ENCODE measurements around the gene MYD88.

Gene MYD88

DNA sequence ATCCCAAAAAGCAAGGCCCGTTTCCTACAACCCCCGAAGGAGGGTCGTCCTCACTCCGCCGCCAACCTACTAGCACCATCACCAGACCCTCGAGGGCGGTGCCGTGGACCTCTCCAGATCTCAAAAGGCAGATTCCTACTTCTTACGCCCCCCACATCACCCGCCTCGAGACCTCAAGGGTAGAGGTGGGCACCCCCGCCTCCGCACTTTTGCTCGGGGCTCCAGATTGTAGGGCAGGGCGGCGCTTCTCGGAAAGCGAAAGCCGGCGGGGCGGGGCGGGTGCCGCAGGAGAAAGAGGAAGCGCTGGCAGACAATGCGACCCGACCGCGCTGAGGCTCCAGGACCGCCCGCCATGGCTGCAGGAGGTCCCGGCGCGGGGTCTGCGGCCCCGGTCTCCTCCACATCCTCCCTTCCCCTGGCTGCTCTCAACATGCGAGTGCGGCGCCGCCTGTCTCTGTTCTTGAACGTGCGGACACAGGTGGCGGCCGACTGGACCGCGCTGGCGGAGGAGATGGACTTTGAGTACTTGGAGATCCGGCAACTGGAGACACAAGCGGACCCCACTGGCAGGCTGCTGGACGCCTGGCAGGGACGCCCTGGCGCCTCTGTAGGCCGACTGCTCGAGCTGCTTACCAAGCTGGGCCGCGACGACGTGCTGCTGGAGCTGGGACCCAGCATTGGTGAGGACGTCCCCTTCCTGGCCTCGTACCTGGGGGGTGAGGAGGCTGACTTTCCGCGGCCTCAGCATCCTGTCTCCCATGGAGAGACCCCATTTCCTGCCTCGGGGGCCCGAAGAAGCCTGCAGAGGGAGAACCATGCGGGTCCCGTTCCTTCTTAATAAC is at the start of gene MYD88:
Gene MYD88 (plus strand): TSS at position 313 of the 842 bp plus-strand sequence. CDS start 40 bp downstream, at position 353.
- DNase-seq = peak; percentile 6

DNA sequence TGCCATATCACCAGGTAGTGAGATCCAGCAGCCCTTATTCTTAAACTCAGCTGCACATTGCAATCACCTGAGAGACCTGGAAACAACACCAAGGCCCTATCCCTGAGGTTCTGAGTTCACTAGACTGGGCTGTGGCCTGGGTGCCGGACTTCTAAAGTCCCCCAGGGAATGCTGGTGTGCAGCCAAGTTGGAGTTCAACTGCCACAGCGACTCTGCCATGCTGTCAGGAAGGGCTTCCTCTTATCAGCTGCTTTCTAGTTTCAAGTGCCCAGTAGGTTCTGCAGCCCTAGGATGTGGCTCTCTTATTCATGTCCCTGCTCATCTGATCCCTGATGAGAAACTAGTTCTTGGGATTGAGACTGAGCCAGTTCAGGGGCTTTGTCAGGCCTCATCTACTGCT is 49.3 kb upstream of the MYD88 start:
- DNase-seq = no peak

GRCh38 chr3:38090453-38090852 is 48.0 kb upstream of the MYD88 start:
- DNase-seq = no peak

DNA sequence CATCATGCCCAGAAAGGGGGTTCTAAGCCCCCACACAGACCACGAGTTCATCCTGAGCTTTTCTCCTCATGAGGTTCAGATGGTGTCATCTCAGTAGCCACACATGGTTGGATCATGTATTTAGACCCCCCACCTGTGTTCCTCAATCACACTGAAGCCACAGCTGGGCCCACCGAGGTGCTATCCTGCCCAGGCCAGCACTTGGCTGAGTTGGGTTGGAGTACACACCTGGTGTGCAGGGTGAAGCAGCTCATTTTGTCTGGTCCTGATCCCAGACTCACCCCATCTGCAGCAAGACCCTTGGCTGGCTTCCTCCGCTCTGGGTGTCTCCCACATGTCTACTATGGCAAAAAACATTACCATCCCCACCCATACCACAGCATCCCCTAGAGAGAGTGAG is 43.5 kb upstream of the MYD88 start:
- DNase-seq = no peak

DNA sequence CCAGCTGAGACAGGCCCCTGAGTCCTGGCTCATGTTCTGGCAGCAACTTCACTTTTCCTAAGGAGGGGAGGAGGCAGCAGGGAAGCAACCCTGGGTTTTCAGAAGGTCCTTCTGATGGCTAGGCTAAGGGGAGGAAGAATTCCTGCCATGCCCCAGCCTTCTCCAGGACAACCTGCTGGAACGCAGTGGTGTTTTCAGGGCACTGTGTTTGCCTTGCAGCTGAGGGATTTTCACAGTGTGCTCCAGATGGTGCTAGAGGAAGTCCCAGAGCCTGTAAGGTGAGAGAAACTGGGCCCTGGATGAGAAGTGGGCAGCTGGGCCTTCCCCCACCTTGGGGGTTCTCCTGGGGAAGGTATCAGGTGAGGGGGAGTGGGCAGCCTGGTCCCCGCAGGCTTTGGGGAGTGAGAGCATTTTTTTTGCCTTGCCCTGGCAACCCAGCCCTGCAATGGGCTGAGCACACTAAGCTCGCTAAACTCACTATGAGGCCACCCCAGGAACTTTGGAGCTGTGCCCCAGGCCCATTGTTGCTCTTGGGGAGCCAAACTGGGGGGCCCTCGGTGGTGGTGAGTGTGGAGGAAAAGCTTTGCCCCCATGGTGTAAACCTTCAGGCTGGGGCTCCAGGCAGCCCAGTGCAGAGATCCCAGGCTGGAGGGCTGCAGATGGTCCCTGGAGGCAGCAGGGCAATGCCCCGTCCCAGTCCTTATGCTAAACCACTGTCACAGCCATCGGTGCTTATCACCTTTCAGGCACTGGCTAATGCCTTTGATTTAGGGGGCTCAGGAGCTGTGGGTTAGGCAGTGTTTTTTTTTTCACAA is 42.6 kb upstream of the MYD88 start:
- no peak for DNase-seq

- DNase-seq = no peak
These were observed 40.8 kb upstream of the MYD88 start for GRCh38 chr3:38097446-38098375.

- DNase-seq = no peak
These were observed 40.1 kb upstream of the MYD88 start for GRCh38 chr3:38098376-38098723.

GRCh38 chr3:38099518-38099917 is 38.9 kb upstream of the MYD88 start:
- no peak for DNase-seq

GRCh38 chr3:38100498-38100897 is 38.0 kb upstream of the MYD88 start:
- DNase-seq = no peak

DNA sequence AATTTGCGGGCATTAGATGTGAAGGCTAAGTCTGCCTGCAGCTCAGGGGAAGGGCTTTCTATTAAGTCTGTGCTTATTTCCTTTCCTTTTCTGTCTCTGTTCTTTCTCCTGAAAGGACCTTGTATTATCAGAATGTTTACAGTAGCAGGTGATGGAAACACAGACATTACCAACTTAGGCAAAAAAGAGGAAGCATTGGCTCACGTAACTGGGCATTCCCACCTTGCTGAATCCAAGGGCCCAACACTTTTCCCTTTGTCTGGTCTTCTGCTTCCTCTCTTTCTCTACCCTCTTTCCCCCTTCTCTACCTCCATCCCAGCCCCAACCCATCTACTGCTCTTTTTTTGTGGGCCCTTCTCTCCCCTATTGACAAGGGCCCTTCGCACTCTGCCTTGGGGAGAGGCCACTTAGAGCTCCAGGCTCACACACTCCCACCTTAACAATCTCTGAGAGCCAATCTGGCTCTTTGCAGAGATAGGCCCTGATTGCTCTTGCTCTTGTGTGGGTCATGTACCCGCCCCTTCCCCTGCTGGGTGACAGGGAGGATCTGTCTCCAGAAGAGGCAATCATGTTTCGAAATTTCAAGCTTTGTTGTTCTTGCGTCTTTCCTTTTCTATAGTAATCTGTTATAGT is 36.5 kb upstream of the MYD88 start:
- no peak for DNase-seq

GRCh38 chr3:38102444-38102814 is 36.0 kb upstream of the MYD88 start:
- no peak for DNase-seq

GRCh38 chr3:38105525-38105924 is 32.9 kb upstream of the MYD88 start:
- DNase-seq = no peak

DNA sequence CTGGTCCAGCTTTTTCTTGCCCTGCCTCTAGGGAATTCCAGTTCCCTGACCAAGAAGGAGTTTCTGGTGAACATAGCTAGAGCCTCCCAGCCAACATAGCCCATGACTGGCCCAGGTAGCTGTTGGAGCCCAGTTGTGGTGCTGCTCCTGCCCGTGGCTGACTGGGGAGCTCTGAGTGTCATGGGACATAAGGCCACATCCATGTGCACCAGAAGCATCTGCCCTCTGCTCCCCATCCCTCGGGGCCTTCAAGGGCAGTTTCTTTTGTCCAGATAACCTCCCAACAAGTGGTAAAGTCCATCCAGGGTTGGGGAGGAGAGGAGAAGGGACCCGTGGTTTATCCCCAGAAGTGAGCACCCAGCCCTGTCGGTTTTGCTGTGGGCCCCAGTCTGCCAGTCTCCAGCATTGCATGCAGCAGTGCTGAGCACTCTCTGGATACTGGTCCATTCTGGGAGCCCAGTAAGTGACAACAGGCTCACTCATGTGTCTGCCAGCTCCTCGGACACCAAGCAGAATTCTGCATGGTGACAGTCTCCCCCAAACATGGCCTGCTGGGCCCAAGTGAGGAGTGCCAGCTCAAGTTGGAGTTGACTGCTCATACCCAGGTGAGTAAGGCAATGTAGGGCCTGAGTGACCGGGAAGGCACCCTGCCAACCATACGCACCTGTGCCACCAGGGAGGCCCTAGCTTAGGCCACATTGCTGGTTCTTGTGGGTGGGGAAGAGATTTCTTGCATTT is 30.4 kb upstream of the MYD88 start:
- DNase-seq = no peak

DNA sequence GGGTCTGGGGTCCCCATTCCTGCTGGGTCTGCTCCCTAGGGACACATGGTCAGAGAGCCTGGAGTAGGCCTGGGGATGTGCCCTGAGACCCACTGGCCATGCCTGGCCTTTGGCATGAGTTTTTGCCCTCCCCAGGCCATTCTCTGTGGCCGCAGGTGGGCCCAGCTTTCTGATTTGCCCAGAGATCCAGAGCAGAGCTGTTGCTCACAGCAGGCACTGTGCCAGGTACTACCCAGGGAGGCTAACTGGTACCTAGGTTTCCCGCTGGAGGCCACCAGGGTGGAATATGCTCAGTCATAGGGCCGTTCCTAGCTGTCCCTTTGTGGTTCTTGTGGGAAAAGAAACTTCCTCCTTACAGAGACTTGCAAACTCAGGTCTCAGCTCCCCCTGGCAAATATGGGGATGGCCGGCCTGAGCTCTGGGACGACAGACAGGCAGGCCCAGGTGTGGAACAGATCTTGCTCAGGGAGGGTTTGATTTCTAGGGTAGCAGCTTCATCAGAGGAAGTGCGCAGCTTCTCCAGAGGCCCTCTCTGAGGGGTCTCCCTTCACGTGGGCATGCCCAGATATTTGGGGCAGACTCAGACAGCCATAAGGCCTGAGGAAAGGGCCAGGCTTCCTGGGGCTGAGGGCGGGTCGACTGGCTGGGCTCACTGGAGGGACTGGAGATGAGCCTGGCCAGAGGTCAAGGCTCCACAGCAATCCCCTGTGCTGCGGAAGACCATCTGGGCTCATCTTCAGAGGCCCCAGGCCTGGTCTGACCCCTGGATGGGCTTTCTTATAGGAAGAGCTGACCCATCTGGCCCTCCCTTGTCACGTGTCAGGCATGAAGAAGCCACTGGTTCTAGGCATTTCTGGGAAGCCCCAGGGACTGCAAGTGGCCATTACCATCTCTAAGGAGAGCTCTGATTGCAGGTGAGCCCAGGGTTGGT is 29.5 kb upstream of the MYD88 start:
- no peak for DNase-seq

- DNase-seq = no peak
These were observed 28.7 kb upstream of the MYD88 start for GRCh38 chr3:38109580-38110313.

- DNase-seq = no peak
These were observed 28.0 kb upstream of the MYD88 start for GRCh38 chr3:38110314-38111050.

DNA sequence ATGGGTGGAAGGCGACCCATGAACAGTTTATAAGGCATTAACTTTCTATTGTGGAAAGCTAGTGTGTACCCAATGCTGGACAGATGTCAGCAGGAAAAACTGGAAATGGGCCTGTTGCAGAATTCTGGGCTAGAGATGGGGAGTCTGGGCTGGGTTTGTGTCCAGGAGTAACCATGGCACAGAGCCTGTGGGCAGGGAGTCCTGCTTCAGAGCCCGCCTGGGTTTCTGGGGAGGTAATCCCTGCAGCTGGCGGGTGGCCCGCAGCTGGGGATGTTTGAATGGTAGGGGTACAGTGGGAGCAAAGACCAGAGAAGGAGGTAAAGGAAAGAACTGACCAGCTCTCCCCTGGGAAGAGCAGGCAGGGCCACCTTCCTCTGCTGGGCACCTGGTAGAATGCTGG is 27.3 kb upstream of the MYD88 start:
- DNase-seq = no peak

GRCh38 chr3:38111696-38112377 is 26.6 kb upstream of the MYD88 start:
- no peak for DNase-seq

DNA sequence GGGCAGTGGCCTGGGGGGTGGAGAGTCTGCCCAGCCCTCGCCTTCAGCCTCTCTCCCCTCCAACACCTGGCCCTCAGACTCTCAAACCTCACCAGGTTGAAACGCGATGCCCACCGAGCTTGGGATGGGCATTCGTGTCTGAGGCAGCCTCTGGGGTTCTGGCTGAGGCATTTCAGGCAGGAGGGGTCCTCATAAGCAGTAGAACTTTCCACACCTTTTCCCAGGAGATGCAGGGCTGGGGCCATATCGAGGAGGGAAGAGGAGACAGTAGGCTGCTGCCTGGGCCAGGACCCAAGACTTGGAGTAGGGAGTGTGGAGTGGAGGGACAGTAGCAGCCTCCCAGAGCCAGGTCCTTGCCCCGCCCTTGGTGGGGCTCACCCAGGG is 26.1 kb upstream of the MYD88 start:
- DNase-seq = no peak
